ENCODE measurements around the gene PTPRT.
"Not testable (repeated sequence)": the region's sequence is repeated elsewhere in the genome, so short reads cannot be mapped to it uniquely, and the experiment has no call there.

The PTPRT gene

DNA sequence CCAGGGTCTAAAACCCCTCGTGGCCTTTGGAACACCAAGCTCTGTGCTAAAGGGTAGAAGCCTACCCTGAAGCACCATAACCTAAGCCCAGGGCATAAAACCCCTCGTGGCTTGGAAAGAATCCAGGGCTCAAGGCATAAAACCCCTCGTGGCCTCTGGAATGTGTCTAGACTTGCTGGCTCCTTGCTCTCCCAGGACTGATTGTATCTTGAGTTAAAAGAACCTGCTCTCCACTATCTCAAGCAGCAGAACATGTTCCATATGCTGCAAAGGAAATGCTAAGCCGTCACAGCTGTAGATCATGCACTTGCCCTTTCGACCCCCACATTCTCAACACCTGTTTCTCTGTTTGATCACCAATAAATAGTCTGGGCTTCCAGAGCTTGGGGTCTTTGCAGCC, 288.9 kb downstream of the PTPRT start:
- DNase-seq = not testable (repeated sequence)

DNA sequence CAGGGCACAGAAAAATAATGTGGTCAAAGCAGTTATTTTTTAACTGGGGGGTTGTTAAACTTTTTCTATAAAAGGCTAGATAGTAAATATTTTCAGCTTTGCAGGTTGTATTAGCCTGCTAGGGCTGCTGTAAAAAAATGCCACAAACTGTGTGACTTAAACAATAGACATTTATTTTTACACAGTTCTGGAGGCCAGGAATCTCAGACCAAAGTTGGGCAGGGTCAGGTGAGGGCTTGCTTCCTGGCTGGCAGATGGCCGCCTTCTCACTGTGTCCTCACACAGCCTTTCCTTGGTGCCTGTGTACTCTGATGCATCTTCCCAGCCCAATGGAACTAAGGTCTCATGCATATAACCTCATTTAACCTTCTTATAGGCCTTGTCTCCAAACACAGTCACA, 294.7 kb downstream of the PTPRT start:
- DNase-seq = no peak

DNA sequence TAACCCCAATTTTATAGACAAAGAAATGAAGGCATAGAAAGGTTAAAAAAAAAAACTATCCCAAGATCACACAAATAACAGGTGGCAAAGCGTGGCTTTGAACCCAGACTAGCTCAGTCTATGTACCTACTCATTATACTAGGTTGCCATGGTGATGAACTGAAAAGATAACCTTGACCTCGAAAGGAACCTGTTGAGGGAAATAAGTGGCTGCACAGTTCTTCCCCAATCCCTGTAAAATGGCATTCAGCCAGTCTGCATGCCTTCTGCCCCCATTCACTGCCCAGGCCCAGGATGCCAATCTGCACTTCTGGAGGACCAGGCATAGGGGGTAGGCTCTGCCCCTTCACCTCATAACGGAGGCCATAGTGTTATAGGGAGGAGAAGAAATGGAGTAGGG, 295.2 kb downstream of the PTPRT start:
- no peak for DNase-seq

DNA sequence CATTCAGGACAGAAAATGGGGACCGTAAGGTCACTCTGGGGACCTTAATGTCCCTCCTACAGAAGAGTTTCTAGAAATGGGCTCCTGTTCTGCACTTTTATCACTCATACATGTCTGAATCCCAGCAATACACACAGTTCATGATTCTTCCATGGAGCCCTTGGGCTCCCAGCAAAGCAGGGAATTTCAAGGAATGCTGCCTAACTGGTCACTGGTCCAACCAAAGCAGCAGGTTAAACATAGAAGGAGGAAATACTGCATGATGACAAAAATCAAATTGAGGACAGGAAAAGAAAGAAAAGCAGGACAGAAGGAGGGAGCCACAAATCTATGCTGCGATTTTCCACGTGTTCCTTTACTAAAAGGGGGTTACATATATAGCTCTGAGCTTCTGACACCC, 300.2 kb downstream of the PTPRT start:
- DNase-seq = no peak

DNA sequence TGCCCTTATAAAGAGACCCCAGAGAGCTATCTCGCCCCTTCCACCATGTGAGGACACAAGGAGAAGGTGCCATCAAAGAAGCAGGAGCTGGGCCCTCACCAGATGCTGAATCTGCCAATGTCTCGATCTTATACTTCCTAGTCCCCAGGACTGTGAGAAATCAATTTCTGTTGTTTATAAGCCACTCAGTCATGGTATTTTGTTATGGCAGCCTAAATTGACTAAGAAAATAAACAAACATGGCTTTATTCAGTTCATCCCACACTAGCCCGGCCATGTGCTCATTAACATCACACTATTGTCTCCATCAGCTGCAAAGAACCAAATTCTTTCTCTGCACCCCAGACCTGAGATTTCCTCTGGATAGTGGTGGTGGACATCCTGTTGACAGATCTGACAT, 302.4 kb downstream of the PTPRT start:
- no peak for DNase-seq

DNA sequence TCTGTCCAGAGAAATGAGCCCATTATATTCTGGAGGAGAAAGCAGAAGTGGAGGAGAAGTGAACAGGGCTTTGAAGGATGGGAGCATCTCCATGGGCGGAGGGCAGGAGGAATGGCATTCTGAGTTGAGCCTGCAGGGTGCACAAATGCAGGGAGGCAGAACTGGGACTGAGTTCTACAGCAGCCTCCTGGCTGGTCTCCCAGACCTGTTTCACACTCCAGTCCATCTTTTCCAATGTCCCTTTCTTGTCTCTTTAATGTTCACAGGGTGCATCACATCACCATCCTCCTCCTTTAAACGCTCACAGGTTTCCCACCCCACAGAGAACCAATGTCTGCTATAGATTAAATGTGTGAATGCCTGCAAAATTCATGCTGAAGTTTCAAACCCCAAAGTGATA, 302.9 kb downstream of the PTPRT start:
- no peak for DNase-seq

DNA sequence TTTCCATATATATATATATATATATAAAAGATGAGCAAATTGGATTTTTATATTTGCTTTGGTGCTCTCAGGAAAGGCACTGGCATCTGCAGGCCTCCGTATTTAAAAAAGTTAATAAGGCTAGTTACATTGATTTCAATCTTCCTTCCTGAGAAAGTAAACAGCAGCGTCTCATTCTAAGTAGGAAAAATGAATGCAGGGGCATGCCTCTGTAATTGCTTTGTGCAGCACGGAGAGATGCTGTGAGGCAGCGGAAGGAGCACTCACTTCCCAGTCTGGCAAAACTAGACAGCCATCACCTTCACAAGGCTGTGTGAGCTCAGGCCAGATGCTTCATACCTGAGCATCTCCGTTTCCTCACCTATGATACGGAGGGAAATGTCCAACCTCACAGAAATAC, 303.7 kb downstream of the PTPRT start:
- DNase-seq = no peak

DNA sequence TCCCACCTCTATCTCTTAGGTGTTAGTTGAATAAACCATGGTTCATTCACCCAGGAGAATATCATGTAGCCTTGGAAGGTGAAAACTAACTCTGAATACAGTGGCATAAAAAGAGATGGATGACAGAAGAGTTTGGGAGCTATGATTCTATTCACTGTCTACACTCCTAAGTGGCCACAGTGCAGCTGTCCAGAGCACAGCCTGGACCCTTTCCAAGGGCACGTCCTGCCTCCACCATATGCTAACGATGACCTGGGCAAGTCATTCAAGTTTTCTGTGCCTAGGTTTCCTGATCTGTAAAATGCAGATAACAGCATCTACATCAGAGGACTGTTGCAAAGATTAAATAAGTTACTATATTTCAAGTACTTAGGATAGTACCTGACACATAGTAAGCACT, 314.1 kb downstream of the PTPRT start:
- no peak for DNase-seq

DNA sequence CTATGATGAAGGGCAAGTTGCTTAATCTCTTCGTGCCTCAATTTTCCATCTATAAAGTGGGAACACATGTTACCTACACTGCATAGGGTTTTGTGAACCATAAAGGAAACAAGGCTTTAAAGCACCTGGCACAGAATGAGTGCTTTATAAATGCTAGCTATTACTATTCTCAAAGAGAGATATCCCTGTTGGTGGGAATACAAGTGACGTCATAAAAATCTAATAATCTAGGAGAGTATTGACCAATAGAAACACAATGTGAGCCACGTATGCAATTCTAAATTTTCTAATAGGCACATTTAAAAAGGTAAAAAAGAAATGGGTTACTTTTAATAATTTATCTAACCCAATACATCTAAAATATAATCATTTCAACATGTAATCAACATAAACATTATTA, 316.4 kb downstream of the PTPRT start:
- DNase-seq = no peak

DNA sequence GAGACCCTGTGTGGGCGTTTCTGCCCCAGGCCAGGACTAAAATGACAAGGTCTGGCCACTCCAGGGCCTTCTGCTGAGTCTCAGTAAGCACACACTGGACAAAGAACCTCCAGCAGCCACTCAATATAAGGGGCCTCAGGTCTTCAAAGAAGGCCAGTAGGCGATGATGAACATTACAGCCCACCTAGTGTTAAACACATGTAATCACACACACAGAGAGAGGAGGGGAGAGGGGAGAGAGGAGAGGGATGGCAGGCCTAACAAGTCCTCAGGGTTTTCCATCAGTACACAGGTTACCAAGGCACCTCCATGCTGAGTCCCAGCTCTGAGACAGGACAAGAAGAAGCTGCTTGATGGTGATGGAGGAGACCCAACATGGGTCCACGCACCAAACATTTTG, 325.6 kb downstream of the PTPRT start:
- no peak for DNase-seq

DNA sequence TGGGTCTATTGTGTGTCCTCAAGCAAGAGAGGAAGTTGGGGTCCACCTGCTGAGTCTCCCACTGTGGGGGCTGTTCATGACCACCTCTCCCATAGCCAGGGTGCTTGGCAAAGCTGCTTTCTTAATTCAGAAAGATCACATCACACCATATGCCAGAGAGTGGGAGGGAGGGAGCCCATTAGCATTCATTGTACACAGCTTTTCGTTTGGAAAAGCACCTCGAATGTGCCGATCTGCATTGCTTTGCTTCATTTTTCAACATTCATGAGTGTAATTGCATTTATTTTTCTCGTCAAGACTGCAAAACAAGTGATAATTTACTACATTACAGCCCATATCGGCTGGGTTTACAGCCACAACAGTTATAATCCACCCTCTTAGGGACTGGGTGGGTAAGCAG, 327.3 kb downstream of the PTPRT start:
- no peak for DNase-seq

DNA sequence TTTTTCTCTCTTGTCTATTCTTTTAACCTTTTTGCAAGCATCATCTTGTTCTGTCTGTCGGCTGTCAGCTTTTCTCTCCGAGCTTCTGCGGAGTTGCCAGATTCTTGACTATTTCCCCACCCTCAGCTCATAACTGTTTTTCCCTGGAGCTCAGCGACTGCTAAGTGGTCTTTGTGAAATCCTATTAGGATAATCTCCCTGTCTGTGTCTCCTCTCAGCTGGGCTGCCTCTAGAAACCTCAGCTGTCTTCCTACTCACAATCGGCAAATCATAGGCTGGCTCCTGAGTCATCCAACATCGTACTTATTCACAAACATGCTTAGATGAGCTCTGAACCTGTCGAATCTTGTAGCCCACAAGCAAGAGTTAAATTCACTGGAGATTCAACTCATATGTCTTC, 332.3 kb downstream of the PTPRT start:
- no peak for DNase-seq

DNA sequence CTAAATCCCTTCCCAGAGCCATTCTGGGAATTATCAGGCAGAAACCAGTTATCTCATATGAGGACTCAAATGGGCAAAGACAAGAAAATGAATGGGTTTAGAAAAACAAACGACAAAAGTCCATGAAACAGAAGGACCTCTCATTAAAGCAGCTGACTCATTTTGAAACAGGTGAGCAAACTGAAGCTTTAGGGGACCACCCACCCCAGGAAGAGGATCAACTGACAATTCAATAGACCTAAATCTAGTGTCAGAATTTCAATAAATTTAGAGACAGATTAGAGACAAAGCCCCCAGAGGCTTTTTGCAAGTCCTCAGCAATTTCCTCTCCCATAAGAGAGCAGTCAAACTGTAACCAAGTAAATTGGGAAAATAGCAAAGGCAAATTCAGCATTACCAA, 333.8 kb downstream of the PTPRT start:
- DNase-seq = no peak

DNA sequence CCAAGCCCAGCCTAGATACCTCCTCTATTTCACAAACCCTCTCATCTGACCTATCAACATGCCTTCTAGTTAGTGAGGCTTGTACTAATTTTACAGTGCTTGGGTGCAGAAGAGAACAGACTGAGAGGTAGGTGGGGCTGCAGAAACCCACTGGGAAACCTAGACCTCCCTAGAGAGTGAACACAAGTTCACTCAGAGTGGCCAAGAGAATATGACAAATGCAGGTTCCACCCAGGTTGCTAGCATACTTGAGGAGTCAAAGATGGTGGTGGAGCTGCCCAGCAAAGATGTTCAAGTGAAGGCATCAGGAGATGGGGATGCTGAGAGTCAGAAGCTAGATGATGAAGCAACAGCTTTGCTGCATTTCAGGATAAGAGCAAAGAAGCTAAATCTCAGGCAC, 337.0 kb downstream of the PTPRT start:
- no peak for DNase-seq

DNA sequence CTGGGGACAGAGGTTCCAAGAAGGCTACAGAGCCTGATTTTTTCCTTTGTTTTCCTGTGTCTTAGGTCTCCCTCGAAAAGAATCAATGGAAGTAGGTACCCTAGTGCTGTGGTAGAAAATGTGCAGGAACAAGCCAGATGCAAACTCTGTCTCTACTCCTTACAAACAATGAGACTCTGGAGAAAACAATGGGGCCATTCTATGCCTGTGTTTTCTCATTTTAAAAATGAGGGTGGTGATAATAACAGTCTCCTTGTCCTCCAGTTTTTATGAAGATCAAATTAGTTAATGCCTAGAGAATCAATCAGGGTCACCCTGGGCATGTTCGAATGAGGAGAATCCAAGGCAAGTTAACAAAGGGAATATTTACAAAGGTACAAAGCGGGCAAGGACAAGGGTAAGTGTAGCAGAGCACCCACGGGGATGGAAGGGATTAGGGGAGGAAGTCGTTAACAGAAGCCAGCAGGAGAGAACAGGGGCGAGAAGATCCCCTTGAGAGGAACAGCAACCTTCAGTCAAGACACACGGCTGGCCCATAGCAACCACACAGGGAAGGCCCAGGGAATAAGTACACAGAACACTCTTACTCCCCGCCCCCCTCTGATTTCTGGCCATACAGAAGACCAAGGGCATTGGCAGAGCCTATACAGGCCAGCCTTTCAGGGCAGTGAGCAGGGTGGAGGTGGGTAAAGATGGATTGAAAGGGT, 342.8 kb downstream of the PTPRT start:
- DNase-seq = no peak

DNA sequence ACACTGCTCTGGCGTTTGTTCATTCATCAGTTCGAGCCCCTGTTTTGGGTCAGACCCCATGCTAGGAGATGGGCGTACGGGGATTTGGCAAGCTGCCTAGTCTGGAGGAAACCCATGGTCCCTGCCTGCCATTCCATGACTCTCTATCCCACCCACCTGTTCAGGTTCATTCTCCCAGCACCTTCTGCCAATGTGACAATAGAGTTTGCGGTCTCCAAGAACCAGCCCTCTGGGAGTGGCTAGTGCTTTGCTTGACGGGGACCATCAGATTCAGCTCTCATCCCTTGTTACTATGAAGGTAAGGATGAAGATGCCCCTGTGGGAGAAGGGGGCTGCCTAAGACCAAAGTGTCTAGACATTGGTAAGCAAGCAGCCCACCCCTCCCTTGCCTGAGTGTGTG, 345.0 kb downstream of the PTPRT start:
- DNase-seq = no peak

DNA sequence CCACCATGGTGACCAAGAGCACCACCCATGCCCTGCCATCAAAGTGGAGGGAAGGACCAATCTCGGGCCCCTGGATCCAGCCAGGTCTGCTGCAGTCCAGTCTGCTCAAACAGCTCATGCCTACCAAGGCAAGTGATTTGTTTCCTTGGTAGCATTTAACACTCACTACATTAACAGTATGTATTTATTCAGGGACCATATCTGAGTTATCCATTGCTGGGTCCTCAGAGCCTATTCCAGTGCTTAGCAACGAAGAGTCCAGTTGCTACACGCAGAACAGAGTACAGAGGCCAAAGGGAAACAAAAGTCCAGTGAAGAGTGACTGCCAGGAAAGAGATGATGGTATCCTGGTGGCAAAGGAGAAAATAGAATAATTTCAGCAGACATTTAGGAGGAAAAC, 352.2 kb downstream of the PTPRT start:
- DNase-seq = no peak

DNA sequence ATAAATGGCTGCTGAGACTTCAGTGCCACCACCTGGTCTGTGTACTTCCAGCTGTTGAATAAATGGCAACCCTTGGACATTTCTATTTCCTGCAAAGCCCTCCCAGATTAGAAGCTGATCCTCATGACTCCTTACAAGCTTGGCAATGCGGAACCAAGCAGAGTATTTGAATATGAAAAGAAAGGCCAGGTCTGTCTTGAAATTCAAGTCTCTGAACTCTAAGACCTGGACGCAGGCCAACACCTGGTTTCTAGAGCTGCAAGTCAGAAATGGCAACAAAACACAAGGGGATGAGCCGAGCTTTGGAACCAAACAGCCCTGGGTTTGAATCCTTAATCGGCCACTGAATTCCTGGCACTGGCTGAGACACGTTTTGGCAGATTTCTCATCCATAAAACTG, 353.4 kb downstream of the PTPRT start:
- DNase-seq = no peak

DNA sequence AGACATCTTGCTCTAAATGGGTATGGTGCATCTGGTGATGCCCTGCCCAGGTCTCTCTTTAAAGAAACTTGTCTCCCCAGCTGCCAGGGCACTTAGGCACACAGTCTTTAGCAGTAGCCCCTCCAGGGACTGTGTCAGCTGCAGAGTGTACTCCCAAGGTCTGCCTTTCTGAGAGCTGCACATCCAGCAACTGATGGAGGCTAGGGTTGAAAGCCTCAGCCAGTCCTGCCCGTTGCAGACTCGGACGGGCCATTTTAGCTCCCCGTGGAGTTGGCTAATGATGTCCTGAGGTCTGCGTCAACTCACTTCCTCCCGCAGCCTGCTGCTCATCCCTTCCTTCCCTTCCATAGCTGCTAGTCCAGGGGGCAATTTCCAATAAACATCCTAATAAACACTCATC, 381.8 kb downstream of the PTPRT start:
- no peak for DNase-seq

DNA sequence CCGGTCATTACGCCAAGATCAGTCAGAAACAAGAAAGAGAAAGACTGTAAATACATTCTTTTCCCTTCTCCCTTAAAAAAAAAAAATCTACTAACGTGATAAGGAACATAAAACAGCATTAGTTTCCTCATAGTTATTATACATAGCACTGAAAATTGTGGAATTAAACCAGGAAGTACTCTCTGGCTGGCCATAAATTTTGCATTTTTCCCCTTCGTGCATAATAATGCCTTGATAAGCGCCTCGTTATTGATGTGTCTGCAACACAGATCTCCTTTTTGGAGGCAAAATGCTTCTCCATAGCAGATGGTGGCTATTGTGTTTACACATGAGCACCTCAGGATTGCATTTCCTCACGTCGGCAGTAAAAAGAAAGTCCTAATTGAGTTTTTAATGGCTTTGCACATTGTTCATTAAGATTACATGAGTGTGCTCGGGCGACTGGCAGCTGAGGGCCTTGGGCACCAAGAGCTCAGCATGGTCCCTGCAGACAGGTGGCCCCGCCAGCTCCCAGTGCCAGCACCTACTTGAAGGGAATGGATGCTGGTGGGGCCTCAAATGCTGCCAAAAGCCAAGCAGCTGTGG, 394.5 kb downstream of the PTPRT start:
- DNase-seq = no peak

DNA sequence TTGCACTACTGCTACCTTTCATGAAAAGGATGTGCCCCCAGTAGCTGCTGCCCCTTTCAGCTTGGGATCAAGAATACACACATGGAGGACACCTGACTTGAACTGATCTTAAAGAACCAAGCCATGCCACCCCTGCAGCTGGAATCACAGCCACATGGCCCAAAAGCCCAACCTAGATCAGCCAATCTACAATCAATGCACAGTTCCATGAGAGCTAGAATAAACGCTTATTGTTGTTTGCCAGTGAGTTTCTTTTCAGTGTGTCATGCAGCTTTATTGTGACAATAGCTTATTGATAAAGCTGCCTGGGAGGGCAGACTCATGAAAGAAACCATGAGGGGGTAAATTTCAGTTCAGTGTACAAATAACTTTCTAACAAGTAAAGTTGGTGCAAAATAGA, 397.7 kb downstream of the PTPRT start:
- no peak for DNase-seq

DNA sequence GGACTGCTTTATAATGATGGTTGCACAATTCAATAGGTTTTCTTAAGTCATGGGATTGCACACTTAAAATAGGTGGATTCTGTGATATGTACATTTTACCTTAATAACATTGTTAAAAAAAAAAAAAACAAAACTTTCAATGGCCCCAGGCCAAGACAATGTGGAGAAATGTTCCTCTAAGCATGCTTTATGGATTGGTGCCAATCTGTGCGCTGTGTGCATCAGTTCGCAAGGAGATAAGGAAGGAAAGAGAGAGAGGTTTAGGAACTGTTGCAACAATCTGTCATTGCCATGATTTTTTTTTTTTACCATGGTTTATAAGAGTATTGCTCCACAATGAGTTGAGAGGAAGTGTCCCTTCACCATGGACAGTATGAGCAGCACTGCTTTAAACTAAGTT, 399.6 kb downstream of the PTPRT start:
- DNase-seq = no peak

DNA sequence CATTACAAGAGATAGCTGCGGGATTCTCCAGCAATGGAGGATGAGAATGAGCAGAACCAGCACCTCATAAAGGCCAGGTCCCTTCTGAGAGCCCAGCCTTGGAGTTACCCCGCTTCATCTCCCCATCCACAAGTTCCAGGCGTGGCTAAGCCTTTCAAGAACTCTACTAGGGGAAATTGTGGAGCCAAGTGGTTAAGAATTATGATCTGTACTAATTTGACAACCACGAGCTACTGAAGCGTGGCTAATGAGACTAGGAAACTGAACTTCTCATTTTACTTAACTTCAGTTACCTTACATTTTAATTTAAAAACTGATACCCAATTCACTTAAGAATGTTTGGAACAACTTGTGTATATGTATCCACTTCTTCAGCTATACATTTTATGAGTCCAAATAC, 401.0 kb downstream of the PTPRT start:
- DNase-seq = no peak

DNA sequence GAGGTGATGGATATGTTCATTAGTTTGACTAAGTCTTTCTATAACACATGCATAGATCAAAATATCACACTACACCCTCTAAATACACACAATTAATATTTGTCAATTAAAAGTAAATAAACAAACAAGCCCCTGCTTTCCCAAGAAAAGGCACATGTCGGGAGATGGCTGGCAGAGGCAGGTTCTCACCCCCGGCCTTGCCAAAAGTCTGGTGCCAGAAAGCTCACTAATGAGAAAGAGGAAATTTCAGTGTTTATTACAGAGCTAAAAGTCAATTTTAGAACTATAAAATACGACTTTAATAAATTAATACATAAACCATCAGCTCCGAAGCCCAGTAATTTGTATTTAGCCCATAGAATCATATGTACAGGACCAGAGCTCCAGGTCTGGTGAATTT, 404.7 kb downstream of the PTPRT start:
- DNase-seq = no peak

DNA sequence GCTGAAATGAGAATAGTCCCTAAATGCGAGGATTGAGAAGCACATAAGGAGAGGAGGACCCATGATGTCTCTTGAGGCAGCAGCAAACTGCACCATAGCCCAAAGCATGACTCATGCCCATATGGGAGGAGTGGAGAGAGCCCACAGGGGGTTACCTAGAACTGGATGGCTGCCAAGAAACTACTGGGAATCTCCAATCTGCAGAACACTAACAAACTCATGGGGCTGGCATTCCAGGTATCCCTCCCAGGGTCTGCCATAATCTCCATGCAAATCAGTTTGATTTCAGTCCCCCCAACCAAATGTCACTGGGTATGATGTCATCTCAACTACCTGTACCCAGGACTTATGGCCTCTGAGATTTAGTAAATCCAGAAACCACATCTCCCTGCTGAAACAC, 410.5 kb downstream of the PTPRT start:
- DNase-seq = no peak
